Measurements from ENCODE around the gene LAMB3. TPM values are rescaled to one million over a fixed set of nuclear protein-coding genes. Genes with fewer than 3 reads are reported as not detected.
A peak's percentile ranks its signal among the peaks of the same experiment; 100 is the strongest.

The LAMB3 gene
- total RNA-seq, 1 experiment from 2014 or later: 90.0 TPM

GRCh38 chr1:209696673-209697072, 44.4 kb upstream of the LAMB3 start:
- no peak for TF ChIP-seq CTCF (conservative IDR thresholded peaks at IDR 0.05)
- TF ChIP-seq EZH2 (IDR thresholded peaks at IDR 0.05; ENCODE audit: low read depth): no peak
- no peaks in the 10 kb centered on the region for H3K36me3 ChIP-seq (ENCODE audit: low read depth)
- no peaks in the 10 kb centered on the region for H3F3A ChIP-seq (ENCODE audit: insufficient read depth, low read depth)
- intact Hi-C loops (cut with micrococcal nuclease; ENCODE audit: unreplicated experiment): no loop called here
- DNase-seq: no peak
- no peaks in the 10 kb centered on the region for H3K4me1 ChIP-seq (replicated peaks; ENCODE audit: insufficient read depth)
- H3K27ac ChIP-seq: no peak overlapping the region
- H3K79me2 ChIP-seq (ENCODE audit: low read depth): no peaks in the 10 kb centered on the region
- H3K27me3 ChIP-seq (ENCODE audit: insufficient read depth, low read depth): no peaks in the 10 kb centered on the region
- no peaks in the 10 kb centered on the region for H3K9me2 ChIP-seq (ENCODE audit: insufficient read depth)
- no TSS peak for BruUV-seq (replicated peaks)
- H3K9me3 ChIP-seq (ENCODE audit: insufficient read depth, low read depth): no peaks in the 10 kb centered on the region
- H4K20me1 ChIP-seq (ENCODE audit: insufficient read depth): no peaks in the 10 kb centered on the region
- ChIA-PET CTCF (interaction anchor here (0.6 kb wide), 1 partner anchor 72 kb away, joined by 3 read pairs; no protein-coding TSS in a partner anchor), POLR2A (ENCODE audit: unreplicated experiment) (no interaction called here)
- no peak overlapping the region for H3K4me3 ChIP-seq
- no peak overlapping the region for H2AFZ ChIP-seq
- H3K4me2 ChIP-seq: no peak overlapping the region

- Histone ChIP-seq H3K27me3 (ENCODE audit: insufficient read depth, low read depth) (no peaks in the 10 kb centered on the region), H3K36me3 (ENCODE audit: low read depth) (no peaks in the 10 kb centered on the region), H3K4me3 (no peak overlapping the region), H3K27ac (no peak overlapping the region), H3K4me1 (replicated peaks; ENCODE audit: insufficient read depth) (0 out of 2 replicates have a peak, but pooled peaks cover 4% of the 10 kb centered on the region), H3K9me3 (ENCODE audit: insufficient read depth, low read depth) (no peaks in the 10 kb centered on the region), H4K20me1 (ENCODE audit: insufficient read depth) (no peaks in the 10 kb centered on the region), H2AFZ (no peak overlapping the region), H3K79me2 (ENCODE audit: low read depth) (no peaks in the 10 kb centered on the region), H3F3A (ENCODE audit: insufficient read depth, low read depth) (no peaks in the 10 kb centered on the region), H3K9me2 (ENCODE audit: insufficient read depth) (no peaks in the 10 kb centered on the region), H3K4me2 (no peak overlapping the region)
- intact Hi-C loops (cut with micrococcal nuclease; ENCODE audit: unreplicated experiment): loop anchor here (1.0 to 2.0 kb wide), 7 partner anchors 40 to 124 kb away; partner anchors contain the start of gene LAMB3
- TF ChIP-seq EZH2 (IDR thresholded peaks at IDR 0.05; ENCODE audit: low read depth) (no peak), CTCF (conservative IDR thresholded peaks at IDR 0.05) (peak; percentile 96)
- CTCF ChIA-PET: interaction anchor here (0.7 kb wide), 1 partner anchor 1330 kb away, joined by 3 read pairs; no protein-coding TSS in a partner anchor
- BruUV-seq (replicated peaks): no TSS peak
- POLR2A ChIA-PET (ENCODE audit: unreplicated experiment): interaction anchor here (0.6 kb wide), 1 partner anchor 40 kb away, joined by 7 read pairs; no protein-coding TSS in a partner anchor
- peak; percentile 59 to 66 for DNase-seq
Measured at GRCh38 chr1:209692745-209693504, 40.7 kb upstream of the LAMB3 start.

DNA sequence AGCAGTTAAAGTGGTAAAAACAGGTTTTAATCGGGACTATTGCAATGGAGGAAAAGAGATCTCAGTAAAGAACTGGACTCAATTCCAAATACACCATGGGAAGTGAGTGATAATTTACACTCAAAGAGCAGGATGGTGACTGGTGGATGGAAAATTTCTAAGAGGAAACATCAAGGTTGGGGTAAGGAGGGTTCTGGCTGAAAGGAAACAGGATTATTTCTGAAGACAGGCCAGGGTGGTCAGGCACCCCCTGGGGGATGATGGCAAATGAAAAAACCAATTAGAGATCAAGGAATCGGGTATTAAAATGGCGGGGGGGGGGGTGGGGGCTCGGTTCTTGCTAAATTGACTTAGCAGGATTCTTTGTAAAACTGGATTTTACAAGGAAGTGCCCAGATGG, 40.1 kb upstream of the LAMB3 start:
- Histone ChIP-seq H3K4me2 (no peak overlapping the region), H3K36me3 (ENCODE audit: low read depth) (no peaks in the 10 kb centered on the region), H3K27me3 (ENCODE audit: insufficient read depth, low read depth) (no peaks in the 10 kb centered on the region), H3F3A (ENCODE audit: insufficient read depth, low read depth) (no peaks in the 10 kb centered on the region), H3K9me2 (ENCODE audit: insufficient read depth) (no peaks in the 10 kb centered on the region), H3K4me1 (replicated peaks; ENCODE audit: insufficient read depth) (0 out of 2 replicates have a peak, but pooled peaks cover 4% of the 10 kb centered on the region), H3K4me3 (no peak overlapping the region), H4K20me1 (ENCODE audit: insufficient read depth) (no peaks in the 10 kb centered on the region), H3K9me3 (ENCODE audit: insufficient read depth, low read depth) (no peaks in the 10 kb centered on the region), H2AFZ (no peak overlapping the region), H3K27ac (no peak overlapping the region), H3K79me2 (ENCODE audit: low read depth) (no peaks in the 10 kb centered on the region)
- intact Hi-C loops (cut with micrococcal nuclease; ENCODE audit: unreplicated experiment): loop anchor here (2.0 kb wide), 2 partner anchors 39 to 63 kb away; partner anchors contain the start of gene LAMB3
- TF ChIP-seq EZH2 (IDR thresholded peaks at IDR 0.05; ENCODE audit: low read depth) (no peak), CTCF (conservative IDR thresholded peaks at IDR 0.05) (no peak)
- CTCF ChIA-PET: interaction anchor here (1.9 kb wide), 1 partner anchor 43 kb away, joined by 5 read pairs; no protein-coding TSS in a partner anchor
- POLR2A ChIA-PET (ENCODE audit: unreplicated experiment): no interaction called here
- no TSS peak for BruUV-seq (replicated peaks)
- DNase-seq: no peak

Measured in PC-9 (cell line).